Upper lobe of right lung (tissue), 1 donor: ENCODE measurements around the gene IRF2BPL. TPM values are rescaled to one million over a fixed set of nuclear protein-coding genes. Genes with fewer than 3 reads are reported as not detected.

ENCODE experiments used
- ATAC-seq: fragments of 200-7000 bp; cut with Tn5 transposase; one replicate; pipeline ENCODE4 v1.9.1; 2020; ENCODE audit warnings: mild to moderate bottlenecking, moderate library complexity
- DNase-seq: peaks from one replicate; pipeline ENCODE4 v3.0.0-alpha.2; 2020
- H3K27ac ChIP-seq: fragments of 200-600 bp; one replicate; pipeline ENCODE4 v1.8.0; 2022
- H3K27me3 ChIP-seq: fragments of 200-600 bp; one replicate; pipeline ENCODE4 v1.8.0; 2022; ENCODE audit warnings: mild to moderate bottlenecking
- H3K36me3 ChIP-seq: fragments of 200-600 bp; one replicate; pipeline ENCODE4 v1.8.0; 2022
- H3K4me1 ChIP-seq: fragments of 200-600 bp; one replicate; pipeline ENCODE4 v1.8.0; 2022
- H3K4me3 ChIP-seq: fragments of 200-600 bp; one replicate; pipeline ENCODE4 v1.8.0; 2022; ENCODE audit warnings: mild to moderate bottlenecking
- H3K9me3 ChIP-seq: fragments of 200-600 bp; one replicate; pipeline ENCODE4 v1.8.0; 2022
- CTCF ChIP-seq: fragments of 200-600 bp; IDR thresholded peaks from one replicate; pipeline ENCODE4 v1.8.0; 2022; ENCODE audit warnings: antibody characterized with exemption
- intact Hi-C: fragments of 100-400 bp; cut with DNase I; formaldehyde crosslinking; loops from one replicate; pipeline ENCODE4 v1.11.0; 2022
- total RNA-seq: library from RNA; stranded (reverse); fragmentation: NEBNext Ultra II Directional; extraction: Animal tissue kit (Norgen Biotek cat#: 25700); gene quantifications from one replicate; pipeline ENCODE4 v1.2.1, GENCODE V29; 2021
- donor health status: DM: no; HTN: yes; CAD: no; lungs with severe emphysema.

IRF2BPL gene
- total RNA-seq, 1 donor from 2014 or later, result 50.6 TPM

GRCh38 chr14:77012193-77012765 is 16.2 kb downstream of the IRF2BPL start:
- intact Hi-C loops, result no loop called here
- Histone ChIP-seq H3K4me1 (peaks cover 27% of the 10 kb centered on the region), H3K36me3 (no peaks in the 10 kb centered on the region), H3K27me3 (no peaks in the 10 kb centered on the region), H3K9me3 (no peaks in the 10 kb centered on the region), H3K4me3 (no peak overlapping the region), H3K27ac (no peak overlapping the region)
- DNase-seq, result no peak
- ATAC-seq, result no peak
- TF ChIP-seq CTCF, result no peak

GRCh38 chr14:77011245-77011644 is 17.3 kb downstream of the IRF2BPL start:
- H3K27me3 ChIP-seq, result no peaks in the 10 kb centered on the region
- no peak overlapping the region for H3K27ac ChIP-seq
- ATAC-seq (no peak), DNase-seq (no peak)
- H3K4me3 ChIP-seq, result no peak overlapping the region
- no peak for TF ChIP-seq CTCF
- no peaks in the 10 kb centered on the region for H3K9me3 ChIP-seq
- intact Hi-C loops, result no loop called here
- peaks cover 36% of the 10 kb centered on the region for H3K4me1 ChIP-seq
- H3K36me3 ChIP-seq, result no peaks in the 10 kb centered on the region

GRCh38 chr14:77009014-77009413 is 19.5 kb downstream of the IRF2BPL start:
- Histone ChIP-seq H3K27me3 (no peaks in the 10 kb centered on the region), H3K27ac (peak overlapping the region; percentile 76), H3K4me1 (peaks cover 47% of the 10 kb centered on the region), H3K4me3 (no peak overlapping the region), H3K36me3 (no peaks in the 10 kb centered on the region), H3K9me3 (no peaks in the 10 kb centered on the region)
- intact Hi-C loops, result no loop called here
- ATAC-seq (no peak), DNase-seq (no peak)
- no peak for TF ChIP-seq CTCF

GRCh38 chr14:77008541-77008940 is 20.0 kb downstream of the IRF2BPL start:
- Histone ChIP-seq H3K27me3 (no peaks in the 10 kb centered on the region), H3K27ac (peak overlapping the region; percentile 76), H3K4me1 (peaks cover 42% of the 10 kb centered on the region), H3K36me3 (no peaks in the 10 kb centered on the region), H3K9me3 (no peaks in the 10 kb centered on the region), H3K4me3 (no peak overlapping the region)
- TF ChIP-seq CTCF, result no peak
- DNase-seq (no peak), ATAC-seq (no peak)
- intact Hi-C loops, result no loop called here

- intact Hi-C loops, result no loop called here
- Histone ChIP-seq H3K27me3 (no peaks in the 10 kb centered on the region), H3K36me3 (no peaks in the 10 kb centered on the region), H3K4me1 (peaks cover 42% of the 10 kb centered on the region), H3K27ac (peak overlapping the region; percentile 76), H3K9me3 (no peaks in the 10 kb centered on the region), H3K4me3 (no peak overlapping the region)
- ATAC-seq (peak; percentile 90), DNase-seq (peak; percentile 93)
- TF ChIP-seq CTCF, result no peak
These were observed 20.5 kb downstream of the IRF2BPL start for GRCh38 chr14:77007975-77008421.
